Mucosa of gallbladder (tissue), 1 donor: ENCODE results near the gene SCARB1. TPM values are rescaled to one million over a fixed set of nuclear protein-coding genes. Genes with fewer than 3 reads are reported as not detected.
A peak's percentile ranks its signal among the peaks of the same experiment; 100 is the strongest.
"Not testable (repeated sequence)": the region's sequence is repeated elsewhere in the genome, so short reads cannot be mapped to it uniquely, and the experiment has no call there.

Experiments used
- DNase-seq: peaks from one replicate; pipeline ENCODE4 v3.0.0-alpha.2; 2020; ENCODE audit warnings: low spot score
- total RNA-seq: library from RNA; stranded (reverse); gene quantifications from one replicate; pipeline ENCODE4 v1.2.1, GENCODE V29; 2021
- donor health status: DM: no; HTN: no; CAD: no.

Gene SCARB1
- total RNA-seq = 102 TPM

GRCh38 chr12:124863416-124864325 lies at the start of gene SCARB1:
TSS of gene SCARB1 (minus strand) at chr12:124863864. CDS start at chr12:124863720, 144 bp downstream.
- DNase-seq = peak; percentile 86

- not testable (repeated sequence) for DNase-seq
Observed at GRCh38 chr12:124912529-124913287, 49.0 kb upstream of the SCARB1 start.

GRCh38 chr12:124911521-124911920 lies 47.9 kb upstream of the SCARB1 start:
- DNase-seq = not testable (repeated sequence)

- DNase-seq = no peak
Observed at GRCh38 chr12:124910561-124911478, 47.2 kb upstream of the SCARB1 start.

- DNase-seq = no peak
Observed at GRCh38 chr12:124909831-124910560, 46.3 kb upstream of the SCARB1 start.

- peak; percentile 96 for DNase-seq
Observed at GRCh38 chr12:124906606-124907261, 43.1 kb upstream of the SCARB1 start.

- peak; percentile 92 for DNase-seq
Observed at GRCh38 chr12:124904306-124905098, 40.8 kb upstream of the SCARB1 start.

GRCh38 chr12:124902916-124903315 lies 39.3 kb upstream of the SCARB1 start:
- no peak for DNase-seq

GRCh38 chr12:124901003-124901402 lies 37.3 kb upstream of the SCARB1 start:
- no peak for DNase-seq

GRCh38 chr12:124900345-124900795 lies 36.7 kb upstream of the SCARB1 start:
- DNase-seq = peak; percentile 82

- no peak for DNase-seq
Observed at GRCh38 chr12:124898923-124899294, 35.2 kb upstream of the SCARB1 start.

GRCh38 chr12:124898200-124898922 lies 34.7 kb upstream of the SCARB1 start:
- DNase-seq = peak; percentile 73

GRCh38 chr12:124896461-124896860 lies 32.8 kb upstream of the SCARB1 start:
- DNase-seq = no peak

GRCh38 chr12:124893792-124894516 lies 30.3 kb upstream of the SCARB1 start:
- DNase-seq = no peak

GRCh38 chr12:124888260-124888659 lies 24.6 kb upstream of the SCARB1 start:
- DNase-seq = no peak

GRCh38 chr12:124887766-124888165 lies 24.1 kb upstream of the SCARB1 start:
- DNase-seq = not testable (repeated sequence)

GRCh38 chr12:124884587-124885438 lies 21.1 kb upstream of the SCARB1 start:
- peak; percentile 38 for DNase-seq
